T follicular helper cell (primary cell): ENCODE data around the gene SPRED1.

ENCODE experiments used
- DNase-seq: peaks from one replicate; pipeline ENCODE4 v3.0.0-alpha.2; 2020; ENCODE audit warnings: low read depth
- total RNA-seq, 2 experiments: gene quantifications; one replicate each; lab custom pipeline; 2026; lab: John Stamatoyannopoulos, UW

The SPRED1 gene
- 0.96 to 5.7 reads per million in 2 experiments for total RNA-seq

DNA sequence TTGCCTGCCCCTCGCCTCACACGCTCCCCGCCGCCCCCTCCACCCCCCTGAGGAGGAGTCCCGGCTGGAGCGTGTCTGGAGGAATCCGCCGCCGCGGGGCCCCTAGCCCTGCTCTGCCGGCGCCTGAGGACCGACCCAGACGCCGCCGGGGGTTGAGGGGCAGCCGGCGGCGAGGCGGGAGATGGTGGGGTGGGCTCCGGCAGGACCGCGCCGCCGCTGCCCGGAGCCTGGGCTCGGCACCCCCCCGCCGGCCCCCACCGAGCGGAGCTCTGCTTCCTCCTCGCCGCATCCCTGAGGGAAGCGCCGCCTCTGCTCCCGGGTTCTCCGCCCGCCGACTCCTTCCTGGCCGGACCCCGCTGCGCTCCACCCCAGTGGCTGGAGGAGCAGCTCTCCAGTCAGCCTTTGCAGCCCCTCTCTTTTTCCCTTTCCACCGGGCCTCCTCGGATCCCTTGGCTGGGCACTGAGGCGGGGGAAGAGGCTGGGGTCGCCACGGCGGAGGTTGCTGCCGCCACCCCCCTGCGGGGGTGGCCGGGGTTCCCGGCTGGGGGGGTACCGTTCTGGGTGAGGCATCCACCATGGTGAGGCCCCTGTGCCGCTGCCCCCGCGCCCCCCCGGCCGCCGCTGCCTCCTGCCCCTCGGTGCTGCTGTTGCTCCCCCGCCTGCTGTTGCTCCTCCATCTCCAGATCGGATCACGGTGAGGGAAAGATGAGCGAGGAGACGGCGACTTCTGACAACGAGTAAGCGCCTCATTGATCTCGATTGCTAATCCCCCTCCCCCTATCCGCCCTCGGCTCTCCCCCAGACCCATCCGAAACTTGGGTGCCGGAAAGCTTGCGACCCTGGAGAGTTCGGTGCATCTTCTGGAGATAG is at the start of gene SPRED1:
TSS of gene SPRED1 (plus strand) at position 356 of the 870 bp plus-strand sequence. CDS start at position 706, 350 bp downstream.
- peak; percentile 1 for DNase-seq

DNA sequence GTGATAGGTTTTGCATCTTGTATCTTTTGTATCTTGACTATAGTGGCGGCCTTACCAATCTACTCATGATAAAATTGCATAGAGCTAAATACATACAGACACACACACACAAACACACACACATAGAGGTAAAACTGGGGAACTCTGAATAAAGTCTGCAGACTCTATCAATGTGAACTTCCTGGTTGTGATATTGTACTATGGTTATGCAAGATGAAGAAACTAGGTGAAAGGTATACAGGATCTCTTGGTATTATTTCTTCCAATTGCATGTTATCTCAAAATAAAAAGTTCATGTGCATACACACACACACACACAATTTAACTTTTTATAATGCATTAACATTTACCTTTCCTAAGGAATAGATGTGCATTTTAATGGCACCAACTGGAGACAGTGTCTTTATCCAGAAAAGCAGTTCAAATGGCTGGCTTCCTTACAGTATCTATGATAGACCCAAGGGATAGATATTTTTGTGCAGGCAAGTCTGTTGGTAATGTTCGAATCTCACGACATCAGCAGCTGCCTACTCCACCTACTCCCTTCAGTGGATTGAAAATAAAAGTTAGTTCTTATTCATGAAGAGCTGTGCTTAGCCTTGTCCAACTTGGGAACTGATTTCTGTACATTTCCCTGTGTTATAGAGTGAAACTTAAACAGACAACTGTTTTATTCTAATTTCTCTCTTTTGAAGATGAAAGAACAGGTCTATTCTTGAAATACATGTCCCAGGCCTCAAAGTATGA is 46.9 kb upstream of the SPRED1 start:
- no peak for DNase-seq

DNA sequence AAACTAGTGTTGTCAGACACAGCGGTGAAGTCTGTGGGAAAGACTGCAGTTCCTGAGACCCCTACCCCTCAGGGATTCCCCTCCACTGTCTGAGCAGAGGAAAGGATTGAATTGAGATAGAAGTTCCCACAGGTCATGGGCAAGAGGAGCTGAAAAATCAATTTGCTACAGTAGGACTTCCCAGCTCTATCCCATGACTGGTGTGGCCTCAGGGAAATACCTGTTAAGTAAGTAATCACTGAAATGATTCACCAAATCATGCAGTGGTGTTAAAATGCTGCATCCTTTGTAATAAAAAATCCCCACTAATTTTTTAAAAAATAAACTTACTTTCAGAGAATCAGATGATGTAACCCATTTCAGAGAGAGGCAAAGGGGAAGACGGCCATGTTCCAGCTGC is 45.0 kb upstream of the SPRED1 start:
- no peak for DNase-seq

DNA sequence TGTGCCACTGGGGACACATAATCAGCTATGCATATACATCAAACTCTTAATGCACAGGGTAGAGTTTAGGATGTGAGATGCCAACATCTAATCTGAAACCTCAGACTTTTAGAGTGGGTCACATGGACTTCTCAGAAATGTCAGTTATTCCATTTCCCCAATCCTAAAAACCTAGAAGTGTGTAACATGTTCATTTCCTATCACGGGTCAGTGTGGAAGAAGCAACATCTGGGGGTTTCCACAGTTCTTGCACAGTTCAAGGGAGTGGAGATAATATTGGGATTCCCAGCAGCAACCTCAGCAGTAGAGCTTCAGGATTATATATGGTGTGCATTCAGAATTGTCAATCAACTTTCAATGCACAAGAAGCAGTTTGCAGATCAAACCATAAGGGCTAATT is 44.4 kb upstream of the SPRED1 start:
- DNase-seq, result no peak

DNA sequence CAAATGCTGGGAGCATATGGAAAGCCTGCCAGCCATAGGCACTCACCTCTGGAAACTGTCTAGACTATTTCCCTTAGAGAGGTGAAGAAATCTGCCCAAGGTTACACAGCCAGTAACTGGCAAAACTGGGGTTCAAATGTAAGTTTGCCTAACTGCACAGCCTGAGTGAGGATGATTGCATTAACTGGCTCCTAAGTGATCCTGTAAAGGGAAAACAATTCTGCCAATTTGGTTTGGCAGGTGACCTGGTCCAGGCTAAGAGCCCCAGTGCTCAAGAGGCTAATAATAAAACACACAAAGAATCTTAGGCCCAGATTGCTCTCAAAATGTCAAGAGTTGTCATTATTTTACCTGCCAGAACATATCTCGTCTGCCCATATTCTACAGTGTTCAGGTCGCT is 43.9 kb upstream of the SPRED1 start:
- no peak for DNase-seq

DNA sequence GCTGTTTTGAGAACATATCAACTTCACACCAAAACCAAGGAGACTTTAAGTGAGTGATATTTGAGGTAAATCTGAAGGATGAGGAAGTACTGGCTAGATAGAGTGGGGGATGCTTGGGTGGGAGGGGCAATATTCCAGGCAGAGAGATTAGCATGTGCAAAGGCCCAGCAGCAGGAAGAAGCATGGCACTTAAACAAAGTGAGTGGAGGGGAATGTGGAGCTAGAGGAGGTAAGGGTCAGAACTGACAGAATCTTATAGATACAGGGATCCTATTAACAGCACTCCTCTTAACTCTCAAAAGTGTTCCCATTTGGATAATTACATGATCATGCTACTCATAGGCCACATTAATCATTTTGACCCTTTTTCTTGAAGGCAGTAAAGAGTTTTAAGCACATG is 41.4 kb upstream of the SPRED1 start:
- DNase-seq, result no peak

DNA sequence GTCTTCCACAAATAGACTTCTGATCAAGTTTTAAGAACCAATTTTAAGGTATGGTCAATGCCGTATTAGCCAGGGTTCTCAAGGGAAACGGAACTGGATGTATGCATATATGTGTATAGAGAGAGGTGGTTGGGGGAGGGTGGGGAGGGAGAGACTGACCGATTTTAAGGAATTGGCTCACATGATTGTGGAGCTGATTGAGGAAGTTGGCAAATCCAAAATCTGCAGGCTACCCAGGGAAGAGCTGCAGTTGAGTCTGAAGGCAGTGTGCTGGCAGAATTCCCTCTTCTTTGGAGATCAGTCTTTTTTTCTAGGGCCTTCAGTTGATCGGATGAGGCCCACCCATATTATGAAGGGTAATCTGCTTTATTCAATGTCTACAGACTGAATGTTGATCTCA is 40.8 kb upstream of the SPRED1 start:
- no peak for DNase-seq

DNA sequence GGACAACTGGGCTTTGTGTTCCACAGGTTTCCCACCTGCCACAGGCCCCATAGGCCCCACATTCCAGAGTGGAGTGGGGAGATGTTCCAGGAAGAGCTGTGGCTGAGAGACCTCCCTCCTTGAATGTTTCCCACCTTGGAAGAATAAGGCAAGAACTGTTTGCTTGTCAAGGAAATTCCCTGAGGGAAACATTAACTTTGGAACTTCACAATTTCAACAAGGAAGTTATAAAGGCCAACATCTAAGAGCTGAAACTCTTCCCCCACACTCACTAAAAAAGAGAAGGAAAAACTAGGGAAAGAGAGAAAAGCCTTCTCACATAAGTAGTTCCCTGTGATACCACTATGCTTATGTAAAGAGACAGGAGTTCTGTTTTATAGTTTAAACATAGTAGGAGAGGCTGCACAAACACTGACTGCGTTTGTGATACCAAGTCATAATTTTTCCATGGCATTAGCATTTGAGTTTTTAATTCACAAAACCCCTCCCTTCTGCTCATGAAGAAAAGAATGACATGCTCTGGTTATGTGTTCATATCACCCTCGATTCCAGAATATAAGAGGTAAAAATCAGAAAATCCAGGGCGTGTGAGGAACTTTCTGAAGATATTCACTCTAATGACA is 39.8 kb upstream of the SPRED1 start:
- DNase-seq, result no peak

DNA sequence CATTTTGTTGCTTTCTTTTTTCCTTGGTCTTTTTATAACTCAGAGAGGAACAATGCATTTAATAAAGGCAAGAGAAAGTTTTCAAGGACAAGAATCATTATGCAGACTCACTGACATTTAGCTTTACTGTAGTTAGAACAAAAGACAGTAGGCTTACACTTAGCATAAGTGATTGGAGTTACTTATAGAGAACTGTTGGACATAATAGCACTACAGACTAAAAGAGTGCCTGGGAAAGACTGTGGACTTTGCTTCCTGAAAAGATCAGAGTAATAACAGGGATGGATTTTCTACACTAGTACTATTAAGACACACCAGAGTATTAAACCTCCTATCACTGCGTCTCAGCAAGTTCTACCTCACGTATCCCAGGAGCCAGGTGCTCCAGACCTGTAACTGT is 39.3 kb upstream of the SPRED1 start:
- no peak for DNase-seq

DNA sequence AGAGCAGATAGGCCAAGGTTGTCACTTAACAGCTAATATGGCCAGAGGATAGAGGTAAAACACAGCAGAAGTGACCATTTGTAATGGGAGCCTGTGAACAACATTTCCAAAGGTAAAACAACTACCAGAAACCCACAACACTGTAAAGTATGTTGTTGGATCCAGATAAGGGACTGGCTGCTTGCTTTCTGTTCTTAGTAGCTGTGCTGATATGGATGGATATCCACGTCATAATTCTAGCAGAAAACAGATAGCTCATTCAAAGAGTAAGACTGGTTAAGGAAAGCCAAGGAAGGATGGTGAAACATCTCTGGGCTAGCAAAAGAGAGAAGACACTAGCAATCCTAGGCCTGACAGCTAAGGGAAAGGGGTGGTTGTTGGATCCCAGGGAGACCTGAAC is 36.9 kb upstream of the SPRED1 start:
- no peak for DNase-seq

DNA sequence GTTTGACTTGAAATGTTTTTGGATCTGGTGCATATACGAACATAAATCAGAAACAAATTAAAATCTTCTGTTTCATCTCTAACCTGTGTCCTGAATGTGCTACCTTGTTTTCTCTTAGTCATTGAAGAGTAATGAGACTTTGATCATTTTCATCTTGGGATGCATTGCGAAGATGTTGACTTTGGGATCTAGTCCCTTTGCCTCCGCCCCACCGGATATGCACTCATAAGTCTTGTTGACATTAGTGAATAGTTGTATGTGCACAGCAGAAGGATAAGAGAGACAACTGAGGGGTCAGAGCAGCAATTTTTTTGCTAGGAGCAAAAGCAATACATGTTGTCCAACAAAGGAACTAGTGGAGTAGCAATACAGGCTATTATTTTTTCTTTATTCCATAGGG is 35.9 kb upstream of the SPRED1 start:
- no peak for DNase-seq

DNA sequence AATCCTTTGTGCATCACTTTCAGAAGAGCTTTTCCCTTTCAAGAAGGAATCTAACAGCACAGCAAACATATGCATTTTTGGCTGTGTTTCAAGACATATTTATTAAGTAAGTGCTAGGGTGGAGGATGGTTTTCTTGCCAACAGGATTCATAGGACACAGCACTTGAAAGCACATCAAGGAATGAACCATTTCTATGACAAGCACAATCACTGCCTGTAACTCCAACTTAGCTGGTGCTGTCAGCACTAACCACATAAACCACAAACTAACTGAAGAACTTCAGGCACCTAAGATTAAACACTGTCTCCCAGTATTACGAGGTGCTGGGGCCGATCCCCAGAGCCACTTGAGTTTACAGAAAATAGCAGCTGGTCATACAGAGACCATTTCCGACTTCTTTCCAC is 35.4 kb upstream of the SPRED1 start:
- DNase-seq, result no peak

DNA sequence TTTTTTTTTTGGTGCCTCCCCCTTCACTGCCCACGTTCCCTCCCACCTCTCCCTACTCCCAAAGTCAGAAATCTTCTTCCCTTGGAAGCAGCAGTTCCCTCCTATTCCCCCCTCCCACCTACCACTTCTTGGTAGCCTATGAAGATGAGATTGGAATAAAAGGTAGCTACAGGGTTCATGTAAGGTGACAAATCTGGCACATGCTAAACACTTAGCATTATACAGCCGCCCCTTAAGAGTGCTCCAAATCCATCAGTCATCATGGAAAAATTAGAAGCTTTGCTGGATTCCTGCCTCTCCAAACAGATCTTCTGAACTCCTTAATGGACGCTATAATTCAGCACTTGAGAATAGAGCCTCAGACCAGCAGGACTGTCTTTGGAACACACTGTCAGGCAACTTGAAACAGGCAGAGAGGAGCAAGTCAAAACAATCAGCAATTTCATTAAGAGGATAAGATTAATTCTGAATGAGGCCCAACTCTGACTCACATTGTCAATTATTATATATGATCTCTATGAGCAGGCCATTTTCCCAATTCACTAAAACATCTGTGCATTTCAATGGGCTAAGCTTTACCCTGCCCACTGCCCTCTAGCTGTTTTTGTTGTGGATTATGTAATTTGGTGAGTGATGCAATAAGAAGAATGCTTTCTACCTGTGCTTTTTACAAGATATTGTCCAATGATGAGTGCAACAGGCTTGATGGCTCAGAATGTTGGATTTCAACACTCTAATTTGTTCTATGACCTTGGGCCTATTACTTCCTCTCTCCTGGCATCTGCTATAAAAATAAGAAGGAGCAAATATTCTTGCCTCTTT is 34.6 kb upstream of the SPRED1 start:
- no peak for DNase-seq

DNA sequence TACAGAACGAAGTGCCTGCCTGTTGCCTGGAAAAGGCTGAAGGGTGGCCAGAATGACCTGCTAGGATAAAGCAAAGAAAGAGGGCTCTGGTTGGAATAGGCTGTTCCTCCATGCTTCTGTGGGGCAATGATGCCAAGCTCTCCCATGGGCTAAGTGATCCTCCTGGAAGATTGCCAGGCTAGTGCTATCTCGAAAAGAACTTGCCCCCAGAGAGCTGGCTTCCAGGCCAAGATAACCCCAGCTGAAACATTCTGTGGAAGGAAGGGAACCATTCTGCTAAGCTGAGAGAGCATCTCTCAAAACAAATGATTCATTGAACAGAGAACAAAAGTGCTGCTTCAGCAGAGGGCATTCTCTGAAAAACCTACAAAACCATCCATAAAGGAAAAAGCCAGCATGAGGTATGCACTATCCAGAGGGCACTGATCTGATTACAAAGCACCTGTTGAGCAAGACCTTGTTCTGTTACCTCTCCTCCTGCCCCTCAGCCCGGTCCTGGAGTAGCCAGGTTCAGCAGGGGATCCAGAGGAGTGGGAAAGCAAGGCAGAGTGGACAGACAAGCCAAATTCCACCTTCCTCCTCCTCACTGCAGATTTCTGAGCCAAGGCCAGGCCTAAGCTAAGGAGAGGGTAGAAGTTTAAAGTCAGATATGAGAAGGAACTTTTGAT is 31.9 kb upstream of the SPRED1 start:
- DNase-seq, result no peak

DNA sequence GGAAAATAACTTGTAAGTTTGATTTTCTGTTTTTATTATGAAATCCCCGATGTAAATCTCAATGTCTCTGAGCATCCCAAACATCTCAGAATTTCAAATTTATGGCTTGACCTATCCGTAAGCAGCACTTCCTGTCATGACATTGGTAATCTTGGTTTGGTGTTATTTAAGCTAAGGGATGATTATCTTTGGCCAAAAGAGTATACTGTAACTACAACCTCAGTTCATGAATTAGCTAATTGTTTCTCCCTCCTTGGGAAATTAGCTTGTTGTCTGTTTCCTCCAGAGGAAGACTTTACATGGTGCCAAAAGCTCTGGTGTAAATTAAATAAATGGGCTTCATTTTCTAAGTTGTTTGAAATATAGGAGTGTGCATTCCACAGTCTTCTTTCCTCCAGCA is 28.1 kb upstream of the SPRED1 start:
- DNase-seq, result no peak

DNA sequence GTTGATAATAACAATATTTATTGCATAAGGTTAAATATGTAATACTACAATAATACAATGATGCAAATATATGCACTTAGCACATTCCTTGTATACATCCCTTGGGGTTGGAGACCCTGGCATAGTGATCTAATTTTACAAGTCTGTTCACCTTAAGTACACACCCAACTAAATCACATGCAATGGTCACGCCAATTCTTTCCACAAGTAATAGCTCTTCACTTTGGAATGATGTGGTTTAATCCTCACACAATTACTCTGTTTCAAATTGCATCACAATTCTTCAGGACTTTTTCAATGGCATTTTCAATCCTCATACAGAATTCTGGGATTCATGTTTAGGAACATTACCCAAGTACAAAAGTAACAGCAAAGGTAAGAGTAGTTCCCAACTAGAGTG is 27.3 kb upstream of the SPRED1 start:
- DNase-seq, result no peak

DNA sequence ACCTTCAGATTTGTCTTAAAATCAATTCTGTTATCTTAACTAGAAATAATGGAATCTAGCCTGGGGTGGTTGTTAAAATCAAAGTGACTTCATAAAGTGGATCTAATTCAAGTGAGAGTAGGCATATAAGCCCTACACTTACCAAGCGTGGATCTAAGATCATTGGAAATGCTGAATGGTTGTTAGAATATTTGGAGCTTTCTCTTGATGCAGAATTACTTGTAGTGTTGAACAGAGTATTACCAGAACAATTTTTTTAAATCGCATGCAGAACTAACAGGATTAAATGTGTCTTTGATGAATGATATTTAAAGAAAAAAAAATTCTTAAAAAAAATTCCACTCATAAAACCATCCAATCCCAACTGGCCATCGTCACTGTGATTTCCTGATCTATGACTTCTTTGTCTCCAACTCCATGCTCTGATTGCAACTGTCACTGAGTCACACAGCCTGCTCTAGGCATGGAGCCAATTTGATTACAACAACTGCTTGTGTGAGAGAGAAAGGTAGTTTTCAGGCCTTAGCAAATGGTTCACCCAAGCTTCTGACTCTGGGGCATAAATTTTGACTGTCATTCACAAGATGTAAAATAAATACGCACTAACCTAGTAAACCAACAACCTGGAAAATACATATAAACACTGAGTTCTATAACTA is 25.9 kb upstream of the SPRED1 start:
- no peak for DNase-seq

DNA sequence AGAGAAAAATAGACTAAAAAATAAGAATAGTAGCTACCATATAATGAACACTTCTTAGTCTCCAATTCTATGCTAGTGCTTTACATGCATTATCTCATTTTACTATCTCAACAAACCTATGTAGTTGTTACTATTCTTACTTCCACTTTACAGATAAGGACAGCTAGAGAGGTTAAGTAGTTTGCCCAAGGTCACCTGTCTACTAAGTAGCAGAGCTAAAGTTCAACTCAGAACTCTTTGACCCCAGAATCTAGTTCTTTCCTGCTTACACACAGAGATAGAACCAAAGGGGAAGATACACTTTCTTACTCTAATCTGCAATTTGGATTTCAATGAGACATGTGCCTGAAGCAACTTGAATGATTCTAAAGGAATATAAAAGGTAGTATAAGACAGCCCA is 24.7 kb upstream of the SPRED1 start:
- no peak for DNase-seq

DNA sequence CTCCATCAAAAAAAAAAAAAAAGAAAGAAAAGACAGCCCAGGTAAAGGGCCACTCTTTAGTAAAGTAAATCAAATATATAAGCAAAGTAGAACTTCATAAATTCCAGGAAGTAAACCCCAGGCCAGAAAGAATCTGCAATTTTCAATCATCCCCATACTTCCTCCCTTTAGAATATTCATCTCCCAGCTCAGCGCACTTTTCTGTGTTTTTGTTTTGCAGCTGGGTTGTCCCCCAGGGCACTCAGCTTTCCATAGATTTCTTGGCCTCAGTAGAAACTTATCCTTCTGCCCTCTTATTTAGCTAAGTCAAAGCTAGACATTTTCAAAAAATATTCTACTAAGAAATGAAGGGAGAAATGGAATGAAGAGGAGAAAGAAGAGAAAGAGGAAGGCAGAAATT is 24.0 kb upstream of the SPRED1 start:
- no peak for DNase-seq

DNA sequence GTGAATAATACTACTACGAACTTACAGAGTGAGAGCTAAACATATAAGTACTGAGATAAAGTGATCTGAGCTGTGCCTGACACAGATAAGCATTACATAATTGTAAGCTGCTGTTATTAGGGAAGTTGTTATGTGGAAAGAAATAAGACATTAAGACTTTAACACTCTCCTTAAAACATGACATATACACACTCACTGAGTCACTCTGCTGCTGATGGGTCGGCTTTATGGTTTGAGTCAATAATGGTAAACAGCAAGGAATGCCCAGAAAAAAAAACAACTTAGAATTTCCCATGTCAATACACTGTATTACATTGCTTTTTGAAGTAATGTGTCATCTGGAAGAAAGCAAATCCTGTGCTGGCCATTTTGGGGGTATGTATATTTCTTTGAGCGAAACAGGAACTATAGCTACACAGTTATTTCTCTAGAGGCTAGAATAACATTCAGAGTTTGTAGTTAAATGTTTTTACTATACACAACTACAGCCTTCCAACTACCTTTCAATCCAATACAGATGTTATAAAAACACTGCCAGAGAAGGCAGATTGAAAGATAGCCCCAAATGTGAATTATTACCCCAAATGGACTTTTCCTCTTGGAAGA is 22.8 kb upstream of the SPRED1 start:
- DNase-seq, result no peak
